B cell (primary cell): ENCODE measurements around the gene ITFG1.

Experiments used
- EZH2 ChIP-seq: IDR thresholded peaks from 2 replicates; pipeline ENCODE4 v1.6.1; 2012; ENCODE audit warnings: borderline replicate concordance, low read depth, mild to moderate bottlenecking, moderate library complexity, low read length; ENCODE audit not compliant: insufficient read depth, poor library complexity, severe bottlenecking
- TF ChIP-seq, protein P1 (sequence below): fragments of 200-600 bp; IDR thresholded peaks from one replicate; pipeline ENCODE4 v1.8.0; 2022; ENCODE audit warnings: antibody characterized with exemption, mild to moderate bottlenecking

GRCh38 chr16:47480410-47480809 lies 19.5 kb upstream of the ITFG1 start:
- TF ChIP-seq, protein P1, sequence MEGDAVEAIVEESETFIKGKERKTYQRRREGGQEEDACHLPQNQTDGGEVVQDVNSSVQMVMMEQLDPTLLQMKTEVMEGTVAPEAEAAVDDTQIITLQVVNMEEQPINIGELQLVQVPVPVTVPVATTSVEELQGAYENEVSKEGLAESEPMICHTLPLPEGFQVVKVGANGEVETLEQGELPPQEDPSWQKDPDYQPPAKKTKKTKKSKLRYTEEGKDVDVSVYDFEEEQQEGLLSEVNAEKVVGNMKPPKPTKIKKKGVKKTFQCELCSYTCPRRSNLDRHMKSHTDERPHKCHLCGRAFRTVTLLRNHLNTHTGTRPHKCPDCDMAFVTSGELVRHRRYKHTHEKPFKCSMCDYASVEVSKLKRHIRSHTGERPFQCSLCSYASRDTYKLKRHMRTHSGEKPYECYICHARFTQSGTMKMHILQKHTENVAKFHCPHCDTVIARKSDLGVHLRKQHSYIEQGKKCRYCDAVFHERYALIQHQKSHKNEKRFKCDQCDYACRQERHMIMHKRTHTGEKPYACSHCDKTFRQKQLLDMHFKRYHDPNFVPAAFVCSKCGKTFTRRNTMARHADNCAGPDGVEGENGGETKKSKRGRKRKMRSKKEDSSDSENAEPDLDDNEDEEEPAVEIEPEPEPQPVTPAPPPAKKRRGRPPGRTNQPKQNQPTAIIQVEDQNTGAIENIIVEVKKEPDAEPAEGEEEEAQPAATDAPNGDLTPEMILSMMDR: no peak
- TF ChIP-seq EZH2: no peak
